GM12865 (cell line): Measurements from ENCODE around the gene ANGPTL1.
"Not testable (repeated sequence)": the region's sequence is repeated elsewhere in the genome, so short reads cannot be mapped to it uniquely, and the experiment has no call there.

ENCODE experiments used
- DNase-seq: peaks from one replicate; pipeline ENCODE4 v3.0.0; 2010; ENCODE audit warnings: low read depth
- H3K4me3 ChIP-seq: 2 replicates; pipeline ENCODE4 v1.5.1; 2011; ENCODE audit warnings: mild to moderate bottlenecking, low read depth, low read length, control low read depth
- CTCF ChIP-seq: IDR thresholded peaks from 2 replicates; pipeline ENCODE4 v1.5.1; 2011; ENCODE audit warnings: low read length, control low read depth, low read depth, inconsistent platforms; ENCODE audit not compliant: insufficient read depth; ENCODE audit errors: missing control alignments

The ANGPTL1 gene

GRCh38 chr1:178868706-178869105 is 2.2 kb downstream of the ANGPTL1 start:
- no peak for TF ChIP-seq CTCF
- H3K4me3 ChIP-seq: no peak overlapping the region
- no peak for DNase-seq

- TF ChIP-seq CTCF: no peak
- H3K4me3 ChIP-seq: no peak overlapping the region
- no peak for DNase-seq
Observed at GRCh38 chr1:178867670-178868069, 3.2 kb downstream of the ANGPTL1 start.

- TF ChIP-seq CTCF: no peak
- no peak overlapping the region for H3K4me3 ChIP-seq
- no peak for DNase-seq
Observed at GRCh38 chr1:178864326-178864725, 6.6 kb downstream of the ANGPTL1 start.

- no peak for TF ChIP-seq CTCF
- H3K4me3 ChIP-seq: no peak overlapping the region
- DNase-seq: no peak
Observed at GRCh38 chr1:178862864-178863263, 8.0 kb downstream of the ANGPTL1 start.

- TF ChIP-seq CTCF: no peak
- no peak overlapping the region for H3K4me3 ChIP-seq
- no peak for DNase-seq
Observed at GRCh38 chr1:178862416-178862815, 8.5 kb downstream of the ANGPTL1 start.

- no peak for DNase-seq
- no peak overlapping the region for H3K4me3 ChIP-seq
- TF ChIP-seq CTCF: no peak
Observed at GRCh38 chr1:178857126-178857525, 13.8 kb downstream of the ANGPTL1 start.

- TF ChIP-seq CTCF: no peak
- no peak for DNase-seq
- H3K4me3 ChIP-seq: no peak overlapping the region
Observed at GRCh38 chr1:178849918-178850317, 21.0 kb downstream of the ANGPTL1 start.

- not testable (repeated sequence) for H3K4me3 ChIP-seq, DNase-seq
Observed at GRCh38 chr1:178847919-178848318, 23.0 kb downstream of the ANGPTL1 start.
